22Rv1 (cell line): ENCODE results near the gene LGALS14.

ENCODE experiments used
- ZFX ChIP-seq: fragments of 450-650 bp; IDR thresholded peaks from 2 replicates; pipeline ENCODE4 v1.6.1; 2017; ENCODE audit warnings: antibody characterized with exemption, borderline replicate concordance
- TF ChIP-seq, protein P1 (sequence below): fragments of 450-650 bp; IDR thresholded peaks from 2 replicates; pipeline ENCODE4 v1.5.1; 2017; ENCODE audit warnings: mild to moderate bottlenecking

DNA sequence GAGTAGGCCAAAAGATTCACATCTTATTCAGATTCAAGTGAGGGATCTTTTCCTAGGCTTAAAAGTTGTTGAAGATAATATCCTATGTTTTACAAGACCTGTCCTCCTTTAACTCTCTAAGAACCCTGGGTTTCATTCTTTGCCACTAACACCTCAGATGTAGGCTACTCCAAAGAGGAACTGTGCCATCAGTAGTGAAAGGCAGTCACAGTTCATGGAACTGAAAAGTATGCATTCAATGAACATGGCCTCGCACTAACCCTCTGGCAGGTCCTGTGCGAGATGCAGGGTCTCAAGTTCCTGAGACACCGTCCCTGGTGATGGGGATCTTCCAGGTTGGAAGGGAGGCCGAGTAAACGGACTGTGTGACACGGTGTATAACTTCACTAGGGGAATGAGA is 4.3 kb downstream of the LGALS14 start:
- TF ChIP-seq, protein P1, sequence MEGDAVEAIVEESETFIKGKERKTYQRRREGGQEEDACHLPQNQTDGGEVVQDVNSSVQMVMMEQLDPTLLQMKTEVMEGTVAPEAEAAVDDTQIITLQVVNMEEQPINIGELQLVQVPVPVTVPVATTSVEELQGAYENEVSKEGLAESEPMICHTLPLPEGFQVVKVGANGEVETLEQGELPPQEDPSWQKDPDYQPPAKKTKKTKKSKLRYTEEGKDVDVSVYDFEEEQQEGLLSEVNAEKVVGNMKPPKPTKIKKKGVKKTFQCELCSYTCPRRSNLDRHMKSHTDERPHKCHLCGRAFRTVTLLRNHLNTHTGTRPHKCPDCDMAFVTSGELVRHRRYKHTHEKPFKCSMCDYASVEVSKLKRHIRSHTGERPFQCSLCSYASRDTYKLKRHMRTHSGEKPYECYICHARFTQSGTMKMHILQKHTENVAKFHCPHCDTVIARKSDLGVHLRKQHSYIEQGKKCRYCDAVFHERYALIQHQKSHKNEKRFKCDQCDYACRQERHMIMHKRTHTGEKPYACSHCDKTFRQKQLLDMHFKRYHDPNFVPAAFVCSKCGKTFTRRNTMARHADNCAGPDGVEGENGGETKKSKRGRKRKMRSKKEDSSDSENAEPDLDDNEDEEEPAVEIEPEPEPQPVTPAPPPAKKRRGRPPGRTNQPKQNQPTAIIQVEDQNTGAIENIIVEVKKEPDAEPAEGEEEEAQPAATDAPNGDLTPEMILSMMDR, result no peak
- no peak for TF ChIP-seq ZFX
